IMR-90 (cell line): Measurements from ENCODE around the gene DIP2A. TPM values are rescaled to one million over a fixed set of nuclear protein-coding genes. Genes with fewer than 3 reads are reported as not detected.

Source experiments
- ATAC-seq: fragments of 200-7000 bp; cut with Tn5 transposase; 2 replicates; pipeline ENCODE4 v1.9.1; 2020; ENCODE audit warnings: low read depth, mild to moderate bottlenecking, moderate library complexity
- BruUV-seq: library from RNA; stranded (reverse); fragments of 400-500 nt; replicated peaks from 2 replicates; lab custom pipeline; 2021; lab: Mats Ljungman, UMichigan
- CTCF ChIA-PET: fragments of 300-600 bp; formaldehyde crosslinking; extraction: SDS; loops from one replicate; lab custom pipeline; 2021; ENCODE audit warnings: antibody characterized with exemption; lab: Yijun Ruan, JAX
- POLR2A ChIA-PET: fragments of 300-600 bp; sonication (Branson Sonifier 250); formaldehyde crosslinking; loops from one replicate; lab custom pipeline; 2022; ENCODE audit warnings: antibody characterized with exemption; ENCODE audit not compliant: unreplicated experiment; lab: Charles Lee
- DNase-seq: peaks from one replicate; pipeline ENCODE4 v3.0.0; 2013
- H2AFZ ChIP-seq: replicated peaks from 2 replicates; pipeline ENCODE3; 2013; ENCODE audit warnings: low read length, mild to moderate bottlenecking; ENCODE audit not compliant: poor library complexity
- H2AK5ac ChIP-seq: 2 replicates; pipeline ENCODE4 v1.6.1; 2013; ENCODE audit warnings: low read depth, low read length, inconsistent platforms
- H2AK9ac ChIP-seq: replicated peaks from 2 replicates; pipeline ENCODE3; 2013; ENCODE audit warnings: mild to moderate bottlenecking, low read depth, low read length, moderate library complexity; ENCODE audit not compliant: poor library complexity
- H2BK120ac ChIP-seq: 2 replicates; pipeline ENCODE4 v1.6.1; 2013; ENCODE audit warnings: low read depth, low read length, inconsistent platforms
- H2BK15ac ChIP-seq: 3 replicates; pipeline ENCODE4 v1.6.1; 2013; ENCODE audit warnings: low read depth, low read length, inconsistent platforms
- H2BK20ac ChIP-seq: 2 replicates; pipeline ENCODE4 v1.6.1; 2013; ENCODE audit warnings: low read depth, mild to moderate bottlenecking, inconsistent platforms, low read length, moderate library complexity
- H2BK5ac ChIP-seq: 2 replicates; pipeline ENCODE4 v1.6.1; 2013; ENCODE audit warnings: mild to moderate bottlenecking, low read depth, low read length, inconsistent platforms; ENCODE audit not compliant: poor library complexity, severe bottlenecking
- H3K14ac ChIP-seq: replicated peaks from 2 replicates; pipeline ENCODE4 v1.6.1; 2013; ENCODE audit warnings: low read depth, low read length, inconsistent platforms
- H3K18ac ChIP-seq: 2 replicates; pipeline ENCODE4 v1.6.1; 2013; ENCODE audit warnings: low read depth, low read length, control low read depth
- H3K23ac ChIP-seq: 2 replicates; pipeline ENCODE4 v1.6.1; 2013; ENCODE audit warnings: low read depth, low read length, inconsistent platforms
- H3K27ac ChIP-seq: 2 replicates; pipeline ENCODE4 v1.5.1; 2013; ENCODE audit warnings: mild to moderate bottlenecking, control low read depth, low read length; ENCODE audit not compliant: insufficient read depth
- H3K27me3 ChIP-seq: 2 replicates; pipeline ENCODE4 v1.6.1; 2013; ENCODE audit warnings: low read length; ENCODE audit not compliant: control insufficient read depth, insufficient read depth
- H3K36me3 ChIP-seq: 2 replicates; pipeline ENCODE4 v1.6.1; 2013; ENCODE audit warnings: low read length, mixed read lengths; ENCODE audit not compliant: control insufficient read depth, insufficient read depth
- H3K4ac ChIP-seq: 2 replicates; pipeline ENCODE4 v1.6.1; 2013; ENCODE audit warnings: low read depth, low read length, inconsistent platforms
- H3K4me1 ChIP-seq: 2 replicates; pipeline ENCODE4 v1.6.1; 2013; ENCODE audit warnings: low read length, mixed read lengths; ENCODE audit not compliant: control insufficient read depth, insufficient read depth
- H3K4me2 ChIP-seq: 2 replicates; pipeline ENCODE4 v1.6.1; 2013; ENCODE audit warnings: low read depth, mild to moderate bottlenecking, control low read depth, low read length, moderate library complexity
- H3K4me3 ChIP-seq: 2 replicates; pipeline ENCODE4 v1.5.1; 2013; ENCODE audit warnings: low read depth, mild to moderate bottlenecking, control low read depth, low read length, moderate library complexity; ENCODE audit not compliant: insufficient read depth
- H3K56ac ChIP-seq: 2 replicates; pipeline ENCODE4 v1.6.1; 2013; ENCODE audit warnings: low read length, inconsistent platforms; ENCODE audit not compliant: insufficient read depth; ENCODE audit errors: extremely low read depth
- H3K79me1 ChIP-seq, 2 experiments: 2 replicates each; pipeline ENCODE4 v1.6.1; 2013; ENCODE audit warnings: low read length in 2 of 2, inconsistent platforms in 1 of 2, low read depth in 1 of 2
- H3K9ac ChIP-seq: 2 replicates; pipeline ENCODE4 v1.6.1; 2013; ENCODE audit warnings: low read depth, low read length, control low read depth
- H3K9me1 ChIP-seq: 2 replicates; pipeline ENCODE4 v1.6.1; 2013; ENCODE audit warnings: low read length, inconsistent platforms; ENCODE audit not compliant: insufficient read depth
- H3K9me3 ChIP-seq: 2 replicates; pipeline ENCODE4 v1.6.1; 2013; ENCODE audit warnings: low read length; ENCODE audit not compliant: control insufficient read depth, insufficient read depth
- H4K20me1 ChIP-seq: 2 replicates; pipeline ENCODE4 v1.6.1; 2013; ENCODE audit warnings: low read length, inconsistent platforms; ENCODE audit not compliant: insufficient read depth
- H4K5ac ChIP-seq: 2 replicates; pipeline ENCODE4 v1.6.1; 2013; ENCODE audit warnings: mild to moderate bottlenecking, low read depth, low read length, control low read depth
- H4K8ac ChIP-seq, 2 experiments: 2 replicates each; pipeline ENCODE4 v1.6.1; 2013; ENCODE audit warnings: low read depth in 2 of 2, low read length in 2 of 2, control low read depth in 1 of 2, inconsistent platforms in 1 of 2
- H4K91ac ChIP-seq: 2 replicates; pipeline ENCODE4 v1.6.1; 2013; ENCODE audit warnings: low read depth, low read length, inconsistent platforms; ENCODE audit not compliant: insufficient read depth
- BHLHE40 ChIP-seq: fragments of 150-350 bp; IDR thresholded peaks from 2 replicates; pipeline ENCODE4 v1.6.1; 2016; ENCODE audit warnings: mild to moderate bottlenecking, low read depth, low read length
- CHD1 ChIP-seq: IDR thresholded peaks from 2 replicates; pipeline ENCODE4 v1.6.1; 2012; ENCODE audit warnings: low read depth, low read length, improper control_type of control experiment
- MXI1 ChIP-seq: IDR thresholded peaks from 2 replicates; pipeline ENCODE4 v1.6.1; 2012; ENCODE audit warnings: low read depth, mild to moderate bottlenecking, low read length, moderate library complexity, borderline replicate concordance
- WGBS, 2 experiments: methylation state at CpG; one replicate each; pipeline versions ENCODE4 v1.1.5 to v1.1.7; 2013; ENCODE audit warnings: missing lambda C conversion rate in 2 of 2; ENCODE audit not compliant: insufficient read length in 1 of 2; ENCODE audit errors: extremely low coverage in 2 of 2; 5-methylcytosine and 5-hydroxymethylcytosine counted together
- dilution Hi-C: fragments of 300-500 bp; cut with HindIII; formaldehyde crosslinking; loops from one replicate; pipeline ENCODE4 v1.14.3; 2018; ENCODE audit warnings: low sequenced_read_pairs; ENCODE audit not compliant: unreplicated experiment
- in situ Hi-C: fragments of 300-500 bp; cut with MboI; formaldehyde crosslinking; loops from 3 replicates; pipeline ENCODE4 v1.14.3; 2019; ENCODE audit warnings: low sequenced_read_pairs, inconsistent platforms, mixed read lengths
- intact Hi-C: fragments of 100-400 bp; cut with micrococcal nuclease; formaldehyde crosslinking; loops from 2 replicates; pipeline ENCODE4 v1.10.0; 2022
- polyA plus RNA-seq, 3 experiments: library from polyadenylated mRNA; depleted of rRNA; stranded (reverse); fragments of >200 nt; gene quantifications; 2 replicates each; pipeline ENCODE4 v1.2.3, GENCODE V29; 2012; ENCODE audit warnings: low replicate concordance in 1 of 3
- total RNA-seq: library from RNA; depleted of rRNA; stranded (reverse); fragments of >200 nt; gene quantifications from 2 replicates; pipeline ENCODE4 v1.2.3, GENCODE V29; 2012
- TF ChIP-seq, protein P1 (sequence below): conservative IDR thresholded peaks from 2 replicates; pipeline ENCODE4 v1.5.1; 2012; ENCODE audit warnings: mild to moderate bottlenecking, low read depth, low read length, improper control_type of control experiment

The DIP2A gene
- total and polyA plus RNA-seq, 2 of the 4 experiments (the other 2 are of a cell fraction): 17.9 to 24.3 TPM

DNA sequence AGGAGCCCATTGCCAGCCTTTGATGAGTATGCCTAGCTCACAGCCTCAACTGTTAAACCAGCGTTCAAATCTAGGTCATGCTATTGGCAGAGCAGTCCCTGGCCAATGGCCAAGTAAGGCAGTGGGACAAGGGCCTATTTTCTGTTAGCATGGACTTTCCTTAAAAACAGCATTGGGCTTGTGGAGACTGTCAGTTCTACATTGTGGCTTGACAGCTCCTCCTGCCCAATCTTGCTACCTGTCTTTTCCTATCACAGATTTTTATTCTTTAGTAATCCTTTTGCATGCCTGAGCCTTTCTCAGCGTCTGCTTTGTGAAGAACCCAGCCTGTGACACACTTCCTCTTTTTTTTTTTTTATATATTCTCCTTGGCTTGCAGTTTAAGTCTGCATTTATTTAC, 56.4 kb downstream of the DIP2A start (continued):
- TF ChIP-seq, protein P1, sequence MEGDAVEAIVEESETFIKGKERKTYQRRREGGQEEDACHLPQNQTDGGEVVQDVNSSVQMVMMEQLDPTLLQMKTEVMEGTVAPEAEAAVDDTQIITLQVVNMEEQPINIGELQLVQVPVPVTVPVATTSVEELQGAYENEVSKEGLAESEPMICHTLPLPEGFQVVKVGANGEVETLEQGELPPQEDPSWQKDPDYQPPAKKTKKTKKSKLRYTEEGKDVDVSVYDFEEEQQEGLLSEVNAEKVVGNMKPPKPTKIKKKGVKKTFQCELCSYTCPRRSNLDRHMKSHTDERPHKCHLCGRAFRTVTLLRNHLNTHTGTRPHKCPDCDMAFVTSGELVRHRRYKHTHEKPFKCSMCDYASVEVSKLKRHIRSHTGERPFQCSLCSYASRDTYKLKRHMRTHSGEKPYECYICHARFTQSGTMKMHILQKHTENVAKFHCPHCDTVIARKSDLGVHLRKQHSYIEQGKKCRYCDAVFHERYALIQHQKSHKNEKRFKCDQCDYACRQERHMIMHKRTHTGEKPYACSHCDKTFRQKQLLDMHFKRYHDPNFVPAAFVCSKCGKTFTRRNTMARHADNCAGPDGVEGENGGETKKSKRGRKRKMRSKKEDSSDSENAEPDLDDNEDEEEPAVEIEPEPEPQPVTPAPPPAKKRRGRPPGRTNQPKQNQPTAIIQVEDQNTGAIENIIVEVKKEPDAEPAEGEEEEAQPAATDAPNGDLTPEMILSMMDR: no peak

DNA sequence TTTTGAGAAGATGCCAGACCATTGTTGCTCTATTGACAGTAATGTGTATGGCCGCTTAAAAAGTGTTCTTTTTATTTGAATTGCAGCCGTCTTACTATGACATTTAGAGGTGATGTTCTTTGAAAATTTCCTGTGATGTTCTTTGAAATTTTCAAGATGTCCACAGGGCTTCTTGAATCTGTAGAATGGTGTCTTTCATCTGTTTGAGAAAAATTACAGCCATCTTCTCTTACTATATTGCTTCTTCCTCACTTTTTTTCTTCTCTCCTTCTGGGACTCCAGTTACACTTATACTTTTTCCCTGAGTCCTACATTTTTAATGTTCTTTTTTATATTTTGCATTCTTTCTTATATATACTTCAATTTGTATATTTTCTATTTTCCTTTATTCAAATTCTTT, 57.4 kb downstream of the DIP2A start:
- no peak overlapping the region for H2AK9ac ChIP-seq
- H3K9me1 ChIP-seq: peaks cover 9% of the 10 kb centered on the region; the same call in 1 of the 2 replicates
- no peak overlapping the region for H2BK120ac ChIP-seq
- H3K4ac ChIP-seq: no peak overlapping the region
- DNase-seq (no peak), ATAC-seq (no peak)
- no TSS peak for BruUV-seq
- no peak overlapping the region for H3K4me2 ChIP-seq
- H2BK5ac ChIP-seq: no peak overlapping the region
- no peaks in the 10 kb centered on the region for H3K9me3 ChIP-seq
- H4K91ac ChIP-seq: no peak overlapping the region
- no peak overlapping the region for H3K18ac ChIP-seq
- no peak overlapping the region for H2AFZ ChIP-seq
- H4K5ac ChIP-seq: no peak overlapping the region
- TF ChIP-seq CHD1 (no peak), MXI1 (no peak), BHLHE40 (no peak)
- no peak overlapping the region for H2BK15ac ChIP-seq
- no peak overlapping the region for H4K8ac ChIP-seq
- in situ Hi-C loops: no loop called here
- dilution Hi-C loops: no loop called here
- ChIA-PET CTCF (no interaction called here), POLR2A (no interaction called here)
- no peaks in the 10 kb centered on the region for H3K27me3 ChIP-seq
- WGBS, 2 experiments: no CpG with 5 or more reads among the region's 2 CpGs
- H3K36me3 ChIP-seq: peaks cover 17% of the 10 kb centered on the region
- no peak overlapping the region for H3K27ac ChIP-seq
- peaks cover 3% of the 10 kb centered on the region; the same call in 1 of the 2 replicates for H3K4me1 ChIP-seq
- H3K56ac ChIP-seq: no peak overlapping the region
- 0 out of 2 replicates have a peak, but pooled peaks cover 3% of the 10 kb centered on the region for H4K20me1 ChIP-seq
- H3K79me1 ChIP-seq: peaks cover 14 to 31% of the 10 kb centered on the region in 2 experiments
- H3K23ac ChIP-seq: no peak overlapping the region
- no peak overlapping the region for H3K14ac ChIP-seq
- no peak overlapping the region for H3K9ac ChIP-seq
- no peak overlapping the region for H2AK5ac ChIP-seq
- no peak overlapping the region for H3K4me3 ChIP-seq
- intact Hi-C loops: no loop called here
- no peak overlapping the region for H2BK20ac ChIP-seq
